ENCODE data around the gene HOXC9.

The HOXC9 gene

GRCh38 chr12:53973236-53974042, 26.5 kb upstream of the HOXC9 start:
- H3K4me2 ChIP-seq (ENCODE audit: low read length), result no peak overlapping the region
- no peaks in the 10 kb centered on the region for H3K79me2 ChIP-seq (ENCODE audit: insufficient read depth, low read length)
- H3K4me1 ChIP-seq (ENCODE audit: insufficient read depth, low read length, severe bottlenecking), result peaks cover 3% of the 10 kb centered on the region
- H3K36me3 ChIP-seq (ENCODE audit: insufficient read depth, low read length), result no peaks in the 10 kb centered on the region
- H3K27ac ChIP-seq (ENCODE audit: low read depth, low read length, poor library complexity, severe bottlenecking), result no peak overlapping the region
- no peaks in the 10 kb centered on the region for H3K9me3 ChIP-seq (ENCODE audit: low read length)
- no peak overlapping the region for H3K4me3 ChIP-seq (ENCODE audit: low read depth, low read length, poor library complexity, severe bottlenecking)
- H3K9me2 ChIP-seq (ENCODE audit: low read depth, low read length), result no peaks in the 10 kb centered on the region
- TF ChIP-seq, protein P1, sequence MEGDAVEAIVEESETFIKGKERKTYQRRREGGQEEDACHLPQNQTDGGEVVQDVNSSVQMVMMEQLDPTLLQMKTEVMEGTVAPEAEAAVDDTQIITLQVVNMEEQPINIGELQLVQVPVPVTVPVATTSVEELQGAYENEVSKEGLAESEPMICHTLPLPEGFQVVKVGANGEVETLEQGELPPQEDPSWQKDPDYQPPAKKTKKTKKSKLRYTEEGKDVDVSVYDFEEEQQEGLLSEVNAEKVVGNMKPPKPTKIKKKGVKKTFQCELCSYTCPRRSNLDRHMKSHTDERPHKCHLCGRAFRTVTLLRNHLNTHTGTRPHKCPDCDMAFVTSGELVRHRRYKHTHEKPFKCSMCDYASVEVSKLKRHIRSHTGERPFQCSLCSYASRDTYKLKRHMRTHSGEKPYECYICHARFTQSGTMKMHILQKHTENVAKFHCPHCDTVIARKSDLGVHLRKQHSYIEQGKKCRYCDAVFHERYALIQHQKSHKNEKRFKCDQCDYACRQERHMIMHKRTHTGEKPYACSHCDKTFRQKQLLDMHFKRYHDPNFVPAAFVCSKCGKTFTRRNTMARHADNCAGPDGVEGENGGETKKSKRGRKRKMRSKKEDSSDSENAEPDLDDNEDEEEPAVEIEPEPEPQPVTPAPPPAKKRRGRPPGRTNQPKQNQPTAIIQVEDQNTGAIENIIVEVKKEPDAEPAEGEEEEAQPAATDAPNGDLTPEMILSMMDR (IDR thresholded peaks at IDR 0.05; ENCODE audit: low read length), result no peak
- no peak for TF ChIP-seq EZH2 (IDR thresholded peaks at IDR 0.05; ENCODE audit: borderline replicate concordance, low read length)
- no peaks in the 10 kb centered on the region for H4K20me1 ChIP-seq (ENCODE audit: insufficient read depth, low read length)
- no peaks in the 10 kb centered on the region for H3K27me3 ChIP-seq (ENCODE audit: insufficient read depth, low read length)
- H3K9ac ChIP-seq (ENCODE audit: low read length), result no peak overlapping the region
- H3F3A ChIP-seq (ENCODE audit: insufficient read depth, low read length), result no peaks in the 10 kb centered on the region
- no peak overlapping the region for H2AFZ ChIP-seq (ENCODE audit: low read length)

GRCh38 chr12:53974084-53975063, 25.6 kb upstream of the HOXC9 start, which contains the start of gene HOTAIR:
TSS of gene HOTAIR (minus strand) at chr12:53974954.
- H3K36me3 ChIP-seq (ENCODE audit: insufficient read depth, low read length), result no peaks in the 10 kb centered on the region
- no peaks in the 10 kb centered on the region for H3F3A ChIP-seq (ENCODE audit: insufficient read depth, low read length)
- no peaks in the 10 kb centered on the region for H3K79me2 ChIP-seq (ENCODE audit: insufficient read depth, low read length)
- no peak for TF ChIP-seq EZH2 (IDR thresholded peaks at IDR 0.05; ENCODE audit: borderline replicate concordance, low read length)
- TF ChIP-seq, protein P1 (IDR thresholded peaks at IDR 0.05; ENCODE audit: low read length), result no peak
- no peaks in the 10 kb centered on the region for H4K20me1 ChIP-seq (ENCODE audit: insufficient read depth, low read length)
- no peak within 1 kb of the TSS for H3K4me2 ChIP-seq (ENCODE audit: low read length)
- no peak within 1 kb of the TSS for H3K27ac ChIP-seq (ENCODE audit: low read depth, low read length, poor library complexity, severe bottlenecking)
- no peaks in the 10 kb centered on the region for H3K9me2 ChIP-seq (ENCODE audit: low read depth, low read length)
- no peak within 1 kb of the TSS for H3K4me3 ChIP-seq (ENCODE audit: low read depth, low read length, poor library complexity, severe bottlenecking)
- H3K9ac ChIP-seq (ENCODE audit: low read length), result no peak within 1 kb of the TSS
- peaks cover 3% of the 10 kb centered on the region for H3K4me1 ChIP-seq (ENCODE audit: insufficient read depth, low read length, severe bottlenecking)
- no peaks in the 10 kb centered on the region for H3K9me3 ChIP-seq (ENCODE audit: low read length)
- no peak within 1 kb of the TSS for H2AFZ ChIP-seq (ENCODE audit: low read length)
- H3K27me3 ChIP-seq (ENCODE audit: insufficient read depth, low read length), result no peaks in the 10 kb centered on the region

DNA sequence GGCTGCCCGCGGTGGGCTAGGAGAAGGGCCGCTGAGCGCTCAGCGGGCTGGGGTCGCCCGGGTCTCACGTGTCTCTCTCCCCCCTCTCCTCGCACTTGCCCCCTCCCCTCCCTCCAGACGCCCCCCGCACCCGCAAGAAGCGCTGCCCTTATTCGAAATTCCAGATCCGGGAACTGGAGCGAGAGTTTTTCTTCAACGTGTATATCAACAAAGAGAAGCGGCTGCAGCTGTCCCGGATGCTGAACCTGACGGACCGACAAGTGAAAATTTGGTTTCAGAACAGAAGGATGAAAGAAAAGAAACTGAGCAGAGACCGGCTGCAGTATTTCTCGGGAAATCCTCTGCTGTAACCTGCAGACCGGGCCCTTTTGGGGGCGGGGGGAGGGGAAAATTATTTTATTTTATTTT, 24.9 kb upstream of the HOXC9 start:
- no peak overlapping the region for H3K27ac ChIP-seq (ENCODE audit: low read depth, low read length, poor library complexity, severe bottlenecking)

More for the DNA sequence above, 24.9 kb upstream of the HOXC9 start:
- Histone ChIP-seq H3K4me3 (ENCODE audit: low read depth, low read length, poor library complexity, severe bottlenecking) (no peak overlapping the region), H3F3A (ENCODE audit: insufficient read depth, low read length) (no peaks in the 10 kb centered on the region), H3K9me2 (ENCODE audit: low read depth, low read length) (no peaks in the 10 kb centered on the region), H3K9ac (ENCODE audit: low read length) (no peak overlapping the region), H3K36me3 (ENCODE audit: insufficient read depth, low read length) (no peaks in the 10 kb centered on the region), H3K4me2 (ENCODE audit: low read length) (no peak overlapping the region), H3K9me3 (ENCODE audit: low read length) (no peaks in the 10 kb centered on the region), H3K27me3 (ENCODE audit: insufficient read depth, low read length) (no peaks in the 10 kb centered on the region), H4K20me1 (ENCODE audit: insufficient read depth, low read length) (no peaks in the 10 kb centered on the region), H2AFZ (ENCODE audit: low read length) (no peak overlapping the region), H3K4me1 (ENCODE audit: insufficient read depth, low read length, severe bottlenecking) (peaks cover 3% of the 10 kb centered on the region), H3K79me2 (ENCODE audit: insufficient read depth, low read length) (no peaks in the 10 kb centered on the region)
- TF ChIP-seq, protein P1 (IDR thresholded peaks at IDR 0.05; ENCODE audit: low read length), result no peak
- TF ChIP-seq EZH2 (IDR thresholded peaks at IDR 0.05; ENCODE audit: borderline replicate concordance, low read length), result no peak

Measured in OCI-LY1 (cell line).